ENCODE data around the gene PCSK4. TPM values are rescaled to one million over a fixed set of nuclear protein-coding genes. Genes with fewer than 3 reads are reported as not detected.

Gene PCSK4
- total and polyA plus RNA-seq, 2 donors (not counting 3 experiments of a cell fraction or from before 2014, with no cell fraction given): 1.2 to 1.7 TPM

GRCh38 chr19:1451916-1452801 is 38.0 kb downstream of the PCSK4 start:
- H3K36me3 ChIP-seq (ENCODE audit: control insufficient read depth in 2 of 2, extremely low read depth in 1 of 2, insufficient read depth in 2 of 2, low read length in 2 of 2): no peaks in the 10 kb centered on the region
- no peaks in the 10 kb centered on the region for H3K79me2 ChIP-seq (ENCODE audit: control insufficient read depth, insufficient read depth, low read length)
- no peak overlapping the region for H3K4me2 ChIP-seq (ENCODE audit: insufficient read depth, low read length)
- no peaks in the 10 kb centered on the region for H3K4me1 ChIP-seq (ENCODE audit: control insufficient read depth, extremely low read depth, insufficient read depth, low read length)
- dilution Hi-C loops (cut with MboI; ENCODE audit: extremely low pct_ligation_motif_present, low sequenced_read_pairs) (no loop called here), intact Hi-C loops (cut with micrococcal nuclease) (no loop called here)
- H3K9me1 ChIP-seq (replicated peaks; ENCODE audit: control insufficient read depth, extremely low read depth, insufficient read depth, low read length): no peaks in the 10 kb centered on the region
- no peaks in the 10 kb centered on the region for H3K9me3 ChIP-seq (replicated peaks; ENCODE audit: control insufficient read depth, insufficient read depth, low read length)
- no peaks in the 10 kb centered on the region for H4K20me1 ChIP-seq (replicated peaks; ENCODE audit: control insufficient read depth, extremely low read depth, insufficient read depth, low read length)
- ChIA-PET CTCF (interaction anchor here (0.6 to 2.4 kb wide), 2 partner anchors 14 to 65 kb away, joined by 3 to 14 read pairs; no protein-coding TSS in a partner anchor), POLR2A (no interaction called here)
- peaks cover 28 to 43% of the 10 kb centered on the region in 2 experiments for H3K27me3 ChIP-seq (ENCODE audit: control insufficient read depth in 2 of 2, insufficient read depth in 2 of 2, low read length in 2 of 2)
- no peak overlapping the region for H2AFZ ChIP-seq (ENCODE audit: low read depth, low read length)
- no peak overlapping the region for H3K4me3 ChIP-seq (replicated peaks in 1 of 3; ENCODE audit: insufficient read depth in 1 of 3, low read depth in 1 of 3, low read length in 3 of 3)
- H3K27ac ChIP-seq (ENCODE audit: insufficient read depth, low read depth, low read length): no peak overlapping the region
- no peak overlapping the region for H3K9ac ChIP-seq (replicated peaks; ENCODE audit: extremely low read depth, insufficient read depth, low read length)
- DNase-seq (ENCODE audit: low read depth, low spot score) (no peak), FAIRE-seq (no peak)
- TF ChIP-seq POLR2A (IDR thresholded peaks at IDR 0.05; ENCODE audit: low read depth, low read length) (no peak), POLR2AphosphoS5 (IDR thresholded peaks at IDR 0.05; ENCODE audit: insufficient read depth, low read depth, low read length) (no peak), EZH2 (IDR thresholded peaks at IDR 0.05; ENCODE audit: borderline replicate concordance, low read depth, low read length, severe bottlenecking) (no peak), GATA2 (IDR thresholded peaks at IDR 0.05; ENCODE audit: insufficient read depth, insufficient read length, low read depth, low read length) (no peak), CTCF (IDR thresholded peaks at IDR 0.05; ENCODE audit: extremely low read depth in 1 of 2, insufficient read depth in 1 of 2, low read depth in 1 of 2, low read length in 2 of 2) (no peak), MYC (IDR thresholded peaks at IDR 0.05; ENCODE audit: low read depth, low read length) (no peak), FOS (IDR thresholded peaks at IDR 0.05; ENCODE audit: borderline replicate concordance, insufficient read depth, low read length) (no peak), JUN (IDR thresholded peaks at IDR 0.05; ENCODE audit: borderline replicate concordance, insufficient read depth, insufficient read length, low read depth) (no peak)
- TF ChIP-seq, protein P1, sequence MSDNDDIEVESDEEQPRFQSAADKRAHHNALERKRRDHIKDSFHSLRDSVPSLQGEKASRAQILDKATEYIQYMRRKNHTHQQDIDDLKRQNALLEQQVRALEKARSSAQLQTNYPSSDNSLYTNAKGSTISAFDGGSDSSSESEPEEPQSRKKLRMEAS (IDR thresholded peaks at IDR 0.05; ENCODE audit: insufficient read depth, insufficient read length): no peak
- BruUV-seq (replicated peaks): no TSS peak

Measured in endothelial cell of umbilical vein (primary cell).